ENCODE measurements around the gene NEUROG1. TPM values are rescaled to one million over a fixed set of nuclear protein-coding genes. Genes with fewer than 3 reads are reported as not detected.
"Not testable (repeated sequence)": the region's sequence is repeated elsewhere in the genome, so short reads cannot be mapped to it uniquely, and the experiment has no call there.

The NEUROG1 gene
- total RNA-seq, 4 donors from 2014 or later = not detected

GRCh38 chr5:135497971-135498636 lies 37.7 kb downstream of the NEUROG1 start:
- no peak for DNase-seq (ENCODE audit: low spot score in 2 of 2)
- intact Hi-C loops (cut with DNase I; ENCODE audit: low total_unique reads) = no loop called here
- TF ChIP-seq, protein P1, sequence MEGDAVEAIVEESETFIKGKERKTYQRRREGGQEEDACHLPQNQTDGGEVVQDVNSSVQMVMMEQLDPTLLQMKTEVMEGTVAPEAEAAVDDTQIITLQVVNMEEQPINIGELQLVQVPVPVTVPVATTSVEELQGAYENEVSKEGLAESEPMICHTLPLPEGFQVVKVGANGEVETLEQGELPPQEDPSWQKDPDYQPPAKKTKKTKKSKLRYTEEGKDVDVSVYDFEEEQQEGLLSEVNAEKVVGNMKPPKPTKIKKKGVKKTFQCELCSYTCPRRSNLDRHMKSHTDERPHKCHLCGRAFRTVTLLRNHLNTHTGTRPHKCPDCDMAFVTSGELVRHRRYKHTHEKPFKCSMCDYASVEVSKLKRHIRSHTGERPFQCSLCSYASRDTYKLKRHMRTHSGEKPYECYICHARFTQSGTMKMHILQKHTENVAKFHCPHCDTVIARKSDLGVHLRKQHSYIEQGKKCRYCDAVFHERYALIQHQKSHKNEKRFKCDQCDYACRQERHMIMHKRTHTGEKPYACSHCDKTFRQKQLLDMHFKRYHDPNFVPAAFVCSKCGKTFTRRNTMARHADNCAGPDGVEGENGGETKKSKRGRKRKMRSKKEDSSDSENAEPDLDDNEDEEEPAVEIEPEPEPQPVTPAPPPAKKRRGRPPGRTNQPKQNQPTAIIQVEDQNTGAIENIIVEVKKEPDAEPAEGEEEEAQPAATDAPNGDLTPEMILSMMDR (IDR thresholded peaks at IDR 0.05) = no peak
- no peak for TF ChIP-seq POLR2A (IDR thresholded peaks at IDR 0.05)
- WGBS, 2 donors = 33 to 47% methylated on average over 8 of the region's 8 CpGs
- H3K4me3 ChIP-seq (ENCODE audit: low read depth, poor library complexity, severe bottlenecking) = no peak overlapping the region

- intact Hi-C loops (cut with DNase I; ENCODE audit: low total_unique reads); H3K4me3 ChIP-seq (ENCODE audit: low read depth, poor library complexity, severe bottlenecking); DNase-seq (ENCODE audit: low spot score in 2 of 2): not testable (repeated sequence)
- WGBS, 2 donors = 84 to 86% methylated on average over 4 of the region's 4 CpGs
Observed at GRCh38 chr5:135495531-135495930, 40.2 kb downstream of the NEUROG1 start.

DNA sequence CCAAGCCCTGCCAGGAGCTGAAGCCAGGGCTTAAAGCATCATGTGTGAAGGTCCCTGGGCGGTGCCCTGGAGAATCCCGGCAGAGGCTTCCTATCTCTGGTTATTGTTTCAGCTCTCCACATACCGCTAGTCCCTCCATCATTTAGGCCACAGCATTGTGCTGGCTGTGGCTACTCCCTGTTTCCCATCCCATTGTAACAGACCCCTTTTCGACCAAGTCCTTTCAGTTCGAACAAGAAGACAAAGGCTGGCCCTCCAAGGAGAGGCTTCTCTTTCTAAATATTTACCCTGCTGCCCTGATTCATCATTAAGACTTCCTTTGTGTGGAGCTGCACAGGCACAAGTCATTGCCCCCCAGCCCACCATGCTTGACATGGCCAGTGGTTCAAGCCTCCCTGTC lies 41.6 kb downstream of the NEUROG1 start:
- intact Hi-C loops (cut with DNase I; ENCODE audit: low total_unique reads) = no loop called here
- 55 to 68% methylated on average over 5 of the region's 5 CpGs for WGBS, 2 donors
- no peak overlapping the region for H3K4me3 ChIP-seq (ENCODE audit: low read depth, poor library complexity, severe bottlenecking)
- DNase-seq (ENCODE audit: low spot score in 2 of 2) = no peak
- TF ChIP-seq, protein P1 (IDR thresholded peaks at IDR 0.05) = no peak
- TF ChIP-seq POLR2A (IDR thresholded peaks at IDR 0.05) = no peak

GRCh38 chr5:135493406-135494180 lies 42.2 kb downstream of the NEUROG1 start:
- intact Hi-C loops (cut with DNase I; ENCODE audit: low total_unique reads) = no loop called here
- H3K4me3 ChIP-seq (ENCODE audit: low read depth, poor library complexity, severe bottlenecking) = no peak overlapping the region
- 40 to 43% methylated on average over 8 of the region's 8 CpGs for WGBS, 2 donors
- DNase-seq (ENCODE audit: low spot score in 2 of 2) = no peak
- TF ChIP-seq POLR2A (IDR thresholded peaks at IDR 0.05) = no peak
- TF ChIP-seq, protein P1 (IDR thresholded peaks at IDR 0.05) = no peak

- WGBS, 2 donors = 53 to 61% methylated on average over 3 of the region's 3 CpGs
- no peak for TF ChIP-seq POLR2A (IDR thresholded peaks at IDR 0.05)
- TF ChIP-seq, protein P1 (IDR thresholded peaks at IDR 0.05) = no peak
- H3K4me3 ChIP-seq (ENCODE audit: low read depth, poor library complexity, severe bottlenecking) = no peak overlapping the region
- DNase-seq (ENCODE audit: low spot score in 2 of 2) = no peak
- intact Hi-C loops (cut with DNase I; ENCODE audit: low total_unique reads) = no loop called here
Observed at GRCh38 chr5:135492319-135492626, 43.5 kb downstream of the NEUROG1 start.

DNA sequence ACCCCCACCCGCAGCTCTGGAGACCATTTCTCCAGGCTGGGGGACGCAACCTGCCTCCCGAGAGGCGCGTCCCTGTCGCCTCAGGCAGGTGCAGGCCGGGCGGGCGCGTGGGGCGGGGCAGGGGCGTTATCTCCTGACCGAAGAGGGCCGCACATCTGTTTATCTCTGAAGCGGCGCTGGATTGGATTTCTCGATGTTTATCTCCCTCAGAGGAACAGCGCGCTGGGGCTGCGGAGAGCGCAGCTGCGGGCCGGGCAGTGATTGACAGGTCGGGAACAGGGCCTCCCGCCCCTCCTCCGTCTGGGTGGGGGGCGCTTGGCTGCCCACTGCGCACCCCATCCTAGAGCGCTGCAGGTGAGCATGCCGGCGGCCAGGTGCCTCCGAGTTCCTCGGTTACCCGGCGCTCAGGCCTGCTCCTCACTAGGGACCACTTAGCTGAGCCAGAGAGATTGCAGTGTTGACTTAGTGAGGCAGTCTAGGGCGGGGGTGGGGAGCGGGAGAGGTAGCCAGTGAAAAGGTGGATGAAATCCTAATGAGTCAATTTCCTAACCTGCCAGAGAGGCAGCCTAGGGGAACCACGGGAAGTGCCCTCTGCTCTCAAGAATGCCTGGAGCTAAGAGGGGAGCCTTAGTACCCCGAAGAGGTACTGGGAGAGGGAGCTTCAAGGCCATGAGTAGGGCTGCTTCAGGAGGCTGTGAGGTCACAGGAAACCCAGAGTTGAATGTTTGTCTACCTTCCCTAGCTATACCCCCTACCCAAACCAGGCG lies 44.0 kb downstream of the NEUROG1 start:
- WGBS, 2 donors = 36 to 46% methylated on average over 28 to 40 of the region's 40 CpGs
- no peak for TF ChIP-seq POLR2A (IDR thresholded peaks at IDR 0.05)
- TF ChIP-seq, protein P1 (IDR thresholded peaks at IDR 0.05) = no peak
- intact Hi-C loops (cut with DNase I; ENCODE audit: low total_unique reads) = no loop called here
- no peak overlapping the region for H3K4me3 ChIP-seq (ENCODE audit: low read depth, poor library complexity, severe bottlenecking)
- DNase-seq (ENCODE audit: low spot score in 2 of 2) = no peak
